GM21825 (cell line): Measurements from ENCODE around the gene VCX3A.
"Not testable (repeated sequence)": the region's sequence is repeated elsewhere in the genome, so short reads cannot be mapped to it uniquely, and the experiment has no call there.

Source experiments
- ATAC-seq: cut with Tn5 transposase; IDR thresholded peaks from one replicate; pipeline ENCODE4 v1.9.1; 2021; ENCODE audit warnings: mild to moderate bottlenecking, moderate library complexity; ENCODE audit not compliant: unreplicated experiment

VCX3A gene

DNA sequence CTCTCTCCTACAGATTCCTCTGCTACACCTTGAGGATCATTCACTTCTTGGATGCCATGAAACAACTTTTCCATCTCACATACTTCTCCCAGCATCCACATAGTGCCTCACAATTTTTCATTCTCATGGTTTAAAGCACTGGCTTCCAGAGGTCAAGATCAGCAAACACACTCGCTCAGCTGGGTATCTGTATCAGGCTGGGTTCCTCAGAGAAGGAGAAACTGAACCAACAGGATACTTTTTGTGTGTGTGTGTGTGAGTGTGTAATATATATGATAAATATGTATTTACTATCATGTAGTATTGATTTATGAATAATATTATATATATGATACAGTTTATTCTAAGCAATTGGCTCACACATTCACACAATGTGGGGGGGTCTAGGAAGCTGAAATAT lies at the start of gene VCX3A:
Gene VCX3A (minus strand): TSS at position 101 of the 400 bp plus-strand sequence. CDS start 621 bp downstream, outside the sequence.
- ATAC-seq = not testable (repeated sequence)

GRCh38 chrX:6574762-6575161 lies 39.8 kb upstream of the VCX3A start:
- ATAC-seq = no peak

GRCh38 chrX:6568031-6568430 lies 33.1 kb upstream of the VCX3A start:
- ATAC-seq = no peak

GRCh38 chrX:6558979-6559378 lies 24.1 kb upstream of the VCX3A start:
- no peak for ATAC-seq

DNA sequence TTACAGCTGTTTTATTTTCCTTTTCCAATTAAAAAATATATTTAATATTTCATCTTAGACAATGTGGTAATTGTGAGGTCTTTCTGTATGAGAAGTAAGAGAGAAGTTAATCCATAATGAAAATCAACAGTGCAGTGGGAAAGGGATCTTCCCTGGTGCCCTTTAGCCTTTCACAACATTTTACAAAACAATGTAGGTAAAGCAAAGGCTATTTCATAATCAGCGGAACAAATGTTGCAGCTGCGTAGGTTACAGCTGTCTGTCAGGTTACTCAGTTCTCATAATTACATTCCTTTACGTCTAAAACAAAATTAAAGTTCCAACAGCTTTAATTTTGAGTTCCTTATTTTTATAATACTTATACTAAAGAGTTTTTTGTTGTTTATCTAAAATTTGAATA lies 22.8 kb upstream of the VCX3A start:
- no peak for ATAC-seq

- no peak for ATAC-seq
Observed at GRCh38 chrX:6550999-6551398, 16.1 kb upstream of the VCX3A start.

- ATAC-seq = no peak
Observed at GRCh38 chrX:6545712-6546111, 10.8 kb upstream of the VCX3A start.

- ATAC-seq = no peak
Observed at GRCh38 chrX:6526564-6527136, 8.3 kb downstream of the VCX3A start.

- no peak for ATAC-seq
Observed at GRCh38 chrX:6517376-6517775, 17.5 kb downstream of the VCX3A start.

GRCh38 chrX:6506444-6506843 lies 28.5 kb downstream of the VCX3A start:
- ATAC-seq = no peak

- no peak for ATAC-seq
Observed at GRCh38 chrX:6505960-6506359, 29.0 kb downstream of the VCX3A start.

GRCh38 chrX:6500719-6501118 lies 34.2 kb downstream of the VCX3A start:
- no peak for ATAC-seq

DNA sequence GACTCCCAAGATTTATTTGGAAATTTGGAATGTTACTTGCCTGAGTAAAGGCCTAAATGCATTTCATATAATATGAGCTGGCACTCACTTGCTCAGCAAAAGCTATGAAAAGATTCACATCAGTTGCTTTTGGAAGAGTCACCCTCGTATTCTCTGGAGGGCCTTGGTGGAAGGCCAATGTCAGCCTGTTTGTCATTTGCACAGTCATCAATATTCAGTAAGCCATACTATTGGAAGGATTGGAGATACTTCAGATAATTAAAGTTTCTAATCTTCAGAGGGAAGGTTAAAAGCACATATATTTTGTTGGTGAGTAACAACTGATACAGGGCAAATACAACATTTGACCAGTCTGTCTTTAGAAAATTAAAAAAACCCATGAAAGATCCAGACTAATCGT lies 36.6 kb downstream of the VCX3A start:
- no peak for ATAC-seq
